ENCODE measurements around the gene NDUFA1. TPM values are rescaled to one million over a fixed set of nuclear protein-coding genes. Genes with fewer than 3 reads are reported as not detected.
"Not testable (repeated sequence)": the region's sequence is repeated elsewhere in the genome, so short reads cannot be mapped to it uniquely, and the experiment has no call there.

The NDUFA1 gene
- polyA plus RNA-seq, 3 donors: 127 to 144 (median 134) TPM

GRCh38 chrX:119890626-119891025 is 19.0 kb downstream of the NDUFA1 start:
- not testable (repeated sequence) for DNase-seq

GRCh38 chrX:119891961-119892692 is 20.5 kb downstream of the NDUFA1 start:
- not testable (repeated sequence) for DNase-seq

- no peak for DNase-seq
Measured at GRCh38 chrX:119895843-119896326, 24.3 kb downstream of the NDUFA1 start, which contains the start of gene AKAP14. AKAP14 (plus strand) TSS chrX:119895893; CDS start chrX:119903224, 7,331 bp downstream.

GRCh38 chrX:119899125-119899524 is 27.5 kb downstream of the NDUFA1 start:
- no peak for DNase-seq

GRCh38 chrX:119900976-119901375 is 29.3 kb downstream of the NDUFA1 start:
- no peak for DNase-seq

- no peak for DNase-seq
Measured at GRCh38 chrX:119916310-119916709, 44.7 kb downstream of the NDUFA1 start.

GRCh38 chrX:119917877-119918276 is 46.2 kb downstream of the NDUFA1 start:
- no peak for DNase-seq

GRCh38 chrX:119919835-119920585 is 48.4 kb downstream of the NDUFA1 start:
- DNase-seq: no peak

- DNase-seq: not testable (repeated sequence)
Measured at GRCh38 chrX:119922391-119922790, 50.8 kb downstream of the NDUFA1 start.

Other genes with a start within 250 kb of the NDUFA1 start
- 10 to 100 TPM; 63.0 to 70.9 (median 63.4) TPM for gene SEPTIN6, start 178.7 kb upstream of the NDUFA1 start, polyA plus RNA-seq (ENCODE audit: insufficient read length in 3 of 3)
- gene SOWAHD, start 113.2 kb upstream of the NDUFA1 start, polyA plus RNA-seq (ENCODE audit: insufficient read length in 3 of 3): 1 to 10 TPM in 1 of 3 donors, under 1 TPM in 2; 0.84 to 1.2 (median 0.86) TPM
- 1,000 to 10,000 TPM; 2,062 to 2,326 (median 2,119) TPM for gene RPL39, start 80.2 kb upstream of the NDUFA1 start, polyA plus RNA-seq (ENCODE audit: insufficient read length in 3 of 3)
- 10 to 100 TPM; 31.4 to 36.1 (median 34.9) TPM for gene UPF3B, start 18.9 kb upstream of the NDUFA1 start, polyA plus RNA-seq (ENCODE audit: insufficient read length in 3 of 3)
- 10 to 100 TPM; 11.7 to 13.5 (median 12.8) TPM for gene RNF113A, start 99 bp upstream of the NDUFA1 start, polyA plus RNA-seq (ENCODE audit: insufficient read length in 3 of 3)
- gene AKAP14, start 24.1 kb downstream of the NDUFA1 start, polyA plus RNA-seq (ENCODE audit: insufficient read length in 3 of 3): under 1 TPM in 2 of 3 donors, not detected in 1; 0.14 to 0.29 TPM
- gene NKAP, start 71.9 kb downstream of the NDUFA1 start, polyA plus RNA-seq (ENCODE audit: insufficient read length in 3 of 3): 10 to 100 TPM; 12.5 to 14.7 (median 14.6) TPM
- under 1 TPM in 1 of 3 donors, not detected in 2; 0.21 TPM for gene RHOXF2B, start 205.9 kb downstream of the NDUFA1 start, polyA plus RNA-seq (ENCODE audit: insufficient read length in 3 of 3)
- gene RHOXF1, start 244.1 kb downstream of the NDUFA1 start, polyA plus RNA-seq (ENCODE audit: insufficient read length in 3 of 3): 1 to 10 TPM in 2 of 3 donors, under 1 TPM in 1; 0.19 to 3.6 (median 3.5) TPM

Measured in renal pelvis (tissue), 4 donors.